ENCODE results near the gene IL20.
"Not testable (repeated sequence)": the region's sequence is repeated elsewhere in the genome, so short reads cannot be mapped to it uniquely, and the experiment has no call there.

The IL20 gene

DNA sequence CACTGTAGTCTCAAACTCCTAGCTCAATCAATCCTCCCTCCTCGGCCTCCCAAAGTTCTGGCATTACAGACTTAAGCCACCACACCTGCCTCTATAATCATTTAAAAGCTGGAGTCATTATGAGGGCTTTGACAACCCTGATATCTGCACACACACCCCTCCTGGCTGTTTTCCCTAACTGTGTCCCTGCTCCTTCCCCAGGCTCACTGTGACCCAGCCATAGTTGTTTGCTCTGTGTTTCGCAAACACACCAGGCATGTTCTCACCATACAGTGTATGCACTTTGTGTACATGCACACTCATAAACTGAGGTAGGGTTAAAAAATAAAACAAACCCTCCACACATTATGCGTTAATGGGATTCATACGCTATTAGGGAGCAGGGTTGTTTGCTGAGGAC lies 21.8 kb upstream of the IL20 start:
- no peak for DNase-seq

DNA sequence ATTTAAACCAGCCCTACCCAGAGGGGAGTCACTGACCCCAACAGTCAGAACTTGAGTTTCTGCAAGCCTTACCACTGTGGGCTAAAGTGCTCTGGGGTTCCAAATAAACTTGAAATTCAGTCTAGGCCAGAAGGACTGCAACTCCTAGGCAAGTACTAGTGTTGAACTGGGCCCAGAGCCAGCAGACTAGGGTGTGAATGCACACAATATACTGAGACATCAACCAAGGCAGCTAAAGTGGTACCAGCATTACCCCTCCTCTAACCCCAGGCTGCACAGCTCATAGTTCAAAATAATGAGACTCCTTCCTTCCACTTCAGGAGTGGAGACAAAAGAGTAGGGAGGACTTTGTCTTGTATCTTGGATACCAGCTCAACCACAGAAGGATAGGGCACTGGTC lies 18.9 kb upstream of the IL20 start:
- DNase-seq, result no peak

DNA sequence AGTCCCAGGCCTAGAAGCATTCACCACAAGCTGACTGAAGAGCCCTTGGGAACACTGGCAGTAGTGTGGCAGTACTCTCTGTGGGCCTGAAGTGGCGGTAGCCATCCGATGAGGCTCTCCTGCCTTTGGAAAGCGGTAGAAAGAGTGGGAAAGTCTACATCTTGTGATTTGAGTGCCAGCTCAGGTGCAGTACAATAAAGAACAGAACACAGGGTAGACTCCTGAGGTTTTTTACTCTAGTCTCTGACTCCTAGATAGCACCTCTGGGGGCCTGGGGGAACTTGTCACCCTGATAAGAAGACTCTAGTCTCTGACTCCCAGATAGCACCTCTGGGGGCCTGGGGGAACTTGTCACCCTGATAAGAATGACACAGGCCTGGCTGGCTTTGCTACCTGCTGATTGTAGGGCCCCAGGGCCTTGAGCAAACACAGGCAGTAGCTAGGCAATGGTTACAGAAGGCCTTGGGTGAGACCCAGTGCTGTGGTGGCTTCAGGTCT lies 18.0 kb upstream of the IL20 start:
- no peak for DNase-seq

DNA sequence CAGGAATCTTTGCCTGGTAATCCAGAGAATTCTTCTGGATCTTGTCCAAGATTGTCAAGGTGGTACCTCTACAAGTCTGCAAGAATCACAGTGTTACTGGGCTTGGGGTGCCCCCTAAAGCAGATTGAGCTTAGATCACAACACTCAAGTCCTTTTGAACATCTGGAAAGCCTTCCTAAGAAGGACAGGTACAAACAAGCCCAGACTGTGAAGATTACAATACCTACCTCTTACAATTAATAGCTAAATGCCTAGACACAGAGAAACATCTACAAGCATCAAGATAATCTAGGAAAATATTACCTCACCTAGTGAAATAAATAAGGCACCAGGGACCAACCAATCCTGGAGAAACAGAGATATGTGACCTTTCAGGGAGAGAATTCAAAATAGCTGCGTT lies 17.5 kb upstream of the IL20 start:
- DNase-seq, result no peak

DNA sequence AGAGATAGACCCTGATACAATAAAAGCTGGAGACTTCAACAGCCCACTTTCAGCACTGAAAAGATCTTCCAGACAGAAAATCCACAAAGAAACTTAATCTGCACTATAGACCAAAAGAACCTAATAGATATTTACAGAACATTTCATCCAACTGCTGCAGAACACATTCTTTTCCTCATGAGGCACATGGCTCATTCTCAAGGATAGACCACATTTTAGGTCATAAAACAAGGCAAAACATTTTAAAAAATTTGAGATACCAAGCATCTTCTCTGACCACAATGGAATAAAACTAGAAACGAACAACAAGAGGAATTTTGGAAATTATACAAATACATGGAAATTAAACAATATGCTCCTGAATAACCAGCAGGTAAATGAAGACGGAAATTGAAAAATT lies 15.0 kb upstream of the IL20 start:
- DNase-seq, result no peak

DNA sequence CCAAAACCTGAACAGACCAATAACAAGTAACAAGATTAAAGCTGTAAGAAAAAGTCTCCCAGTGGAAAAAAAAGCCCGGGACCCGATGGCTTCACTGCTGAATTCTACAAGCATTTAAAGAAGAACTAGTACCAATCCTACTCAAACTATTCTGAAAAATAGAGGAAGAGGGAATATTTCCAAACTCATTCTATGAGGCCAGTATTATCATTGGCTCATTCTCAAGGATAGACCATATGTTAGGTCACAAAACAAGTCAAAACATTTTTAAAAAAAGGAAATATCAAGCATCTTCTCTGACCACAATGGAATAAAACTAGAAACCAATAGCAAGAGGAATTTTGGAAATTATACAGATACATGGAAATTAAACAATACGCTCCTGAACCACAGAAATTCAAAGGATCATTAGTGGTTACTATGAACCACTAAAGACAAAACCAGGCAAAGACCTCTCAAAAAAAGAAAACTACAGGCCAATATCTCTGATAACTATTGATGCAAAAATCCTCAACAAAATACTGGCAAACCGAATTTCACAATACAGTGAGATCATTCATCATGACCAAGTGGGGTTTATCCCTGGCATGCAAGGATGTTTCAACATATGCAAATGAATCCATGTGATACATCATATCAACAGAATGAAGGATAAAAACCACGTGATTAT lies 13.9 kb upstream of the IL20 start:
- DNase-seq, result no peak

DNA sequence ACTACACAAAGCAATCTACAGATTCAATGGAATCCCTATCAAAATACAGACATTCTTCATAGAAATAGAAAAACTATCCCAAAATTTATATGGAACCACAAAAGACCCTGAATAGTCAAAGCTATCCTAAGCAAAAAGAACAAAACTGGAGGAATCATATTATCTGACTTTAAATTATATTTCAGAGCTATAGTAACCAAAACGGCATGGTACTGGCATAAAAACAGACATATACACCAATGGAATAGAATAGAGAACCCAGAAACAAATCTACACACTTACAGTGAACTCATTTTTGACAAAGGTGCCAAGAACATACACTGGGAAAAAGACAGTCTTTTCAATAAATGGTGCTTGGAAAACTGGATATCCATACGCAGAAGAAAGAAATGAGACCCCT lies 12.8 kb upstream of the IL20 start:
- DNase-seq, result not testable (repeated sequence)

DNA sequence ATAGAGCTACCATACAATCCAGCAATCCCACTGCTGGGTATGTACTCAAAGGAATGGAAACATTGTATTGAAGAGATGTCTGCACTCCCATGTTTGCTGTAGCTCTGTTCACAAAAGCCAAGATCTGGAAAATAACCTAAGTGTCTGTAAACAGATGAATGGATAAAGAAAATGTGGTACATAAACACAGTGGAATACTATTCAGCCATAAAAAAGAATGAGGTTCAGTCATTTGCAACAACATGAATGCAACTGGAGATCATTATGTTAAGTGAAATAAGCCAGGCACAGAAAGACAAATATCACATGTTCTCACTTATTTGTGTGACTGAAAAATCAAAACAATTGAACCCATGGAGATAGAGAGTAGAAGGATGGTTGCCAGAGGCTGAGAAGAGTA lies 11.7 kb upstream of the IL20 start:
- not testable (repeated sequence) for DNase-seq

DNA sequence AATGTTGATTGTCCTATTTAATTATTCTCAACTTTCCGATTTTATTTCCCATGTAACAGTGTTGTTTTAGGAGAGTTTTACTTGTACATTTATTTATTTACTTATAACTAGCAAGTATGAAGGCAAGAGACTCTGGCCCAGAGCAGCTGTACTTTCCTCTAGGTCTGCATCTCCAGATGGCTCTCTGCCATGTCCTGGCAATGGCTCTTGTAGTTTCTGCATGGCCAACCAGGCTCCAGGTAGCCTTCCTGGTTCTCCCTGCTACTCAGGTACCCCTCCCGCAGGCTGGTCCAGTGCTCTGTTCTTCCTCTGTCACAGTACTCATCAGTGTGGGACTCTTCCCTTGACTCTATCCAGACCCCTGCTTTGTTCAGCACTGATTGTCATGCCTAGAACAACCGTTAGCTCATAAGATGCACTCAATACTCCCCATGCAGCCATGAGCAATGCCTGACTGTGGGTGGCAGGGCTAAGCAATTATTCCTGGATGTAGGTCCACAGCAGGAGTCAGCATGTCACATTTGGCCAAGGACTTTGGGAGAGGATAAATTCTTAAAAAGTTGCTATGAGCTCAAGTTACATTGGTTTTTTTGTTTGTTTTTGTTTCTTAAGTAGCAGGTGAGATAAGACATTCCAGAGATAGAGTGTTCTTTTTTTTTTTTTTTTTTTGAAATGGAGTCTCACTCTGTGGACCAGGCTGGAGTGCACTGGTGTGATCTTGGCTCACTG lies 10.9 kb upstream of the IL20 start:
- DNase-seq, result peak; percentile 15

DNA sequence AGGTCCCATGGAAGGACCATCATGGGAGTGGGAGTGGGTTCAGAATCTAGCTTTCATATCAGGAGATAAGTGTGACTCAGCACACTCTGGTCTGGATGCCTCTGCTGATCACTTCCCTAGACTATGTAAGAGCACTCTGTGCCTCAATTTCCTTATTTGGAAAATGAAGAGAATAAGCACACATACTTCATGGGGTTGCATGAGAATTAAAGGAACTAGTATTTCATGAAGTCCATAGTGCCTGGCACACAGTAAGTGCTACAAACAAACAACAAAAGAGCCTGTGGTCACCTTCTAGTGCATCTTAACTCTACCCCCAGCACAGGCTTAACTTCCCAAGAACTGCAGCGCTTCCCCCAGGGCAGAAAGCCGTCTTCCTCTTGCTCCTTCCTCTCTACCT lies 9.6 kb upstream of the IL20 start:
- DNase-seq, result no peak

DNA sequence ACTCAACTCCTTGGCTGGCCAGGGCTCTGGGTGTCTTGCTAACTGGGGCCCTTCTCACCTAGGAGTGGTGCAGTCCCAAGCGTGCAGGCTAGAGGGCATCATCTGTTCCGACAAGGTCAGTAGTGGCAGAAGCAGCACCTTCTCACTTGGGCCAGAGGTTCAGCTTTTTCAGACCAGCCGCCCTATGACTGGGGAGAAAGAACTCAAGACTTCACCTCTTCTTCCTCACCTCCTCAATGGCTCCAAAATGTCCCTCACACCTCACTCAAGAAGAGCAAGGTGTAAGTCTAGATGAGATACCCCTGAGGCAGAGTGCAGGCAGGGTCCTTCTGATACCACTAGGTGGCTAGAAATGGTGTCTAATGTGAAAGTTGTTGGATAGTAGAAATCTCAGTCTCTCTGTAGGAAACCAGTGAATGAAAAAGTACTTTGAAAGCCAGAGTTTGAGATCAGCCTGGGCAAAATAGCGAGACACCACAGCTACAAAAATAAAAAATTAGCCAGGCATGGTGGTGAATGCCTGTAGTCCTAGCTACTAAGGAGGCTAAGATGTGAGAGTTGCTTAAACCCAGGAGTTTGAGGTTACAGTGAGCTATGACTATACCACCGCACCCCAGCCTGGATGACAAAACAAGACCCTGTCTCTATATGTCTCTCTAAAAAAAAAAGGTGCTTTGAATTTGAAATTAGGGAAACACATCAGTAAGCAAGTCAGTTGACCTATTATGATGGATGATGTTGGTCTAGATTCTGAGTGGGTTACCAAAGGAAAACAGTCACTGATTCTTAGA lies 8.6 kb upstream of the IL20 start:
- no peak for DNase-seq

DNA sequence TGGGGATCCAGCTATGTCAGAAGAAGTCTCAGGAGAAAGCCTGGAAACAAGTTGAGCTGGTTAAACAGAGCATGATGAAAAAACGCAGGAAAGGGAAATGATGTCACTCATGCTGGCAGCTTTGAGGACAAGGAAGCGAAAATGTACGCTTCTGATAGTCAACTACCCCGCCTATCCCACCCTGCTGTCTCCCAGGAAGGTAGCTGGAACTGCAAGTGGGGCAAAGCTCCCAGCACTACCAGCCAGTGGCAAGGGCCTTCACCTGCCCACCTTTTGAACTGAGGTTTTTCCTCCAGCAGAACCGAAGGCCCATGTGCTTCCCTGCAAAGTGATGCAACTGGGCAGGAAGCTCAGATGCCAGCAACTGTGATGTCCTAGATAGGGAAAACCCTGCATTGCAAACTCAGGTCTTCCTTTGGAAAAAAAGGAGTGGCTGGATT lies 6.3 kb upstream of the IL20 start:
- DNase-seq, result no peak

DNA sequence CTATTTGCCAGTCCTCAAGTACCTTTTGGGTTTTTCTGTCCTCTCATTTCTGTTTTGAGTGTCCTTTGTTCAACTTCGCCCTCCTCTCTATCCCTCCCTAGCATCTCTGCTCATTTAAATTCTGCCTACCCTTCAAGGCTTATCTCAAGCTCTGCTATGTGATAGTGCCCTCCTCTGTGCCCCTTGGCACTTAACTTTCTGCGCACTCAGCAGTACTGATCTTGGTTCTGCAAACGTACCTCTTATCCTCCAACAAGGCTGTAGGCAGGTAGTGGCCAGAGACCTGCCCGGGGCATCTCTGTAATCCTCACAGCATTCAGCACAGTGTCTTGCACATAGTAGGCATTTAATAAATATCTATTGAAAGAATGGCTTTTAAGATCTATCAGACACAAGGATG lies 5.3 kb upstream of the IL20 start:
- no peak for DNase-seq

DNA sequence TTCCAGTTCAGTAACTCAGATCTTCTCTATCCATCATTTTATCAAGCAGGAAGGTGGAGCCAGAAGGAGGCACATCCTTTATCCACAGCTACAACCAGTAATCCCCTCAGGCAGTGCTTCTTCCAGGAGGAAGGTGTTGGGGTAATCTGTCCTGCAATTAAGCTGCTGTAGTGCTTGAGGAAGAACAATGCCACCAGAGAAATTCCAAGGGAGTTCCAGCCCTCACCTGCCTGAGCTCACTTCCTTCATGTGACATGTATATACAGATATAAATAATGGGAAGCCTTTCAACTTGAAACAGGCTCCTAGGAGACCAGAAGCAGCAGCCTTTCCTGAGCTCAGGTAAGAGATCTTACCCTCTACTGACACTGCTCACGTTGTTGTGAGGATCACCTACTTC lies 2.2 kb upstream of the IL20 start:
- no peak for DNase-seq

DNA sequence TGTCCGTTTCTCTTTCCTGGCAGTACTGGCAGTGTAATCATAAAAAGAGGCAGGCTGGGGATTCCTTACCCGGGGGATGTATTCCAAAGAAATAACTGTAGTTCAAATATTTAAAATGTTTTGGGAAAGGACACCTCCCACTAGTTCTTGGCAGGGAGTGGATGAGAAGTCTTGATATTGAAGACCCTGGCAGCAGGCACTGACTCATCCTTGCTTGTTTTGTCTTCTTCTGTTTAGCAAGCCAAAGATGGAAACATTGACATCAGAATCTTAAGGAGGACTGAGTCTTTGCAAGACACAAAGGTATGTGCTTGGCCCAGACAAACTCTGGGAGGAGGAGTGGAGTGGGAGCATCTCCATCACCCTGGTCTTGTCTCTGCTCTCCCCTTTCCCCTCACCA lies 639 bp downstream of the IL20 start:
- DNase-seq, result no peak

DNA sequence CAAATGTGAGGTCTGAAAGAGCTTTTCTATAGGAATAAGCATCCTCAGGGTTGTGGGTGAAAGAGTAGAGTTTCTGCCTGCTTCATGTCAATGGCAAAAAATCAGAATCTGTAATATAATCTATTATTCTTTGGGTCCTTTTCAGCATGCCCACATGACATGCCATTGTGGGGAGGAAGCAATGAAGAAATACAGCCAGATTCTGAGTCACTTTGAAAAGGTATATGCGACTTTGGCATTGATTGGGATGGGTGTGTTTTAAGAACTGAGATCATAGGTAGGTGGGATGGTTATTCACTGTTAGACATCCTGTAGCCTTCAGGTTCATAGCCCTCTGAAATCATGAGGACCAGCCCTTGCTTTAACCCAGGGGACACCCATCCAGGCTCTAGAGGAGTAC lies 1.8 kb downstream of the IL20 start:
- no peak for DNase-seq

DNA sequence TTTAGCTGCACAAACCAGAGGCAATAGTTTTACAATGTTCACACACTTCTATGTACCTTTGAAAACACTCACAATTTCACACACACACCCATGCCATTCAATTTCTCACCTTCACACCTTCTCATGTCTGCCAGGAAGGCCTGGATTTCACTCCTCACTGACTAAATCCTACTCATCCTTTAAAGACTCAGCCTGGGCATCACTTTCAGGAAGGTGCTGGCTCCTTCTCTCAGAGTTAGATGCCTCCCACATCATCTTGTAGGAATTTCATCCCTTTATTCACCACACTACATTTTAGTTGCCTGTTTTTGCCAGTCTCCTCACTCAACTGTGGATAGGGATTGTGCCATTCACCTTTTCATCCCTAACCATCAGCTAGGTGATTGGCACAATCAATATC lies 2.3 kb downstream of the IL20 start:
- DNase-seq, result no peak

DNA sequence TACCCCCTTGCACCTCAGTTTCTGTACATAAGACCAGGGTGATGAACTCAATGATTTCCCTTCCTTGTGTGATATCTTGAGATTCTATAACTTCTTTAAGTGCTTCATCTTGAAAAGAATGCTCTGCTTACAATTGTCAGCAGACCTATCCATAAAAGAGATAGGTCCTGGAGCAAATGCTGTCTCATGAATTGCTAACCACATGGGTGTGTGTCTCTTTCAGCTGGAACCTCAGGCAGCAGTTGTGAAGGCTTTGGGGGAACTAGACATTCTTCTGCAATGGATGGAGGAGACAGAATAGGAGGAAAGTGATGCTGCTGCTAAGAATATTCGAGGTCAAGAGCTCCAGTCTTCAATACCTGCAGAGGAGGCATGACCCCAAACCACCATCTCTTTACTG lies 2.8 kb downstream of the IL20 start:
- DNase-seq, result no peak

DNA sequence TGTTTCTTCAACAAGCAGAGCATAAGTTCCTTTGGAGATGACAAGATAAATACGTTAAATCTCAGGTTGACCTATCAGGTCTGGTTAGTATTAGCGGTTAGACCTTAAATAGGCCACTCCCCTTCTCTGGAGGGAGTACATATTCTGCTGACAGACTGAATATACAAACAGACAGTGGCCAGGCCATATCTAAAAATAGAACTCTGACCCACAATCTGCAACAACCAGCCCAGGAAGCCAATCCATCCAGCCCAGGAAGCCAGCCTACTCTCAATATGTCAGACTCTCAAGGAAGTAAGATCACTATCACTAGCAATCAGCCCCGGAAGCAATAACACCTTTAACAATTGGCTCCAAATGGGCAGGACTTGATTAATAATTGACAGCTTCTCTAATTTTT lies 6.7 kb downstream of the IL20 start:
- no peak for DNase-seq

DNA sequence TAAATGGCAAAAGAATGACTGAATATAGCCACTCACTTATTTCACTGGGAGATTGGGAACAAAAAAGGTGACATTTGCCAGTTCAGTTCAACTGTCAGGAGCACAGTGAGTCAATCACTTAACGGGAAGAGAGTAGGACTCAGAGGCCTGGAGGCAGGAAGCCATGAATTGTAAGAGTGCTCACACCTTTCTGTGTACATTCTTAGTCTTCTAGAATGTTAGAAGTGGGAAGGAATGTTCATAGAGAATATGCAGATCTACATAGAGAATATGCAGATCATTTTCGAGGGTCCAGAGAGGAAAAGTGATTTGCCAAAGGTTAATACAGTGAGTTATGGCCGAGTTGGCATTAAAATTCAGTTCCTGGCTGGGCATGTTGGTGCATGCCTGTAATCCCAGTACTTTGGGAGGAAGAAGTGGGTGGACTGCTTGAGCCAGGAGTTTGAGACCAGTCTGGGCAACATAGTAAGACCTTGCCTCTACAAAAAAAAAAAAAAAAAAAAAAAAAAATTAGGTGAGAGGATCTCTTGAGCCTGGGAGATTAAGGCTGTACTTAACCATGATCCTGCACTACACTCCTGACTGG lies 8.3 kb downstream of the IL20 start:
- DNase-seq, result no peak

DNA sequence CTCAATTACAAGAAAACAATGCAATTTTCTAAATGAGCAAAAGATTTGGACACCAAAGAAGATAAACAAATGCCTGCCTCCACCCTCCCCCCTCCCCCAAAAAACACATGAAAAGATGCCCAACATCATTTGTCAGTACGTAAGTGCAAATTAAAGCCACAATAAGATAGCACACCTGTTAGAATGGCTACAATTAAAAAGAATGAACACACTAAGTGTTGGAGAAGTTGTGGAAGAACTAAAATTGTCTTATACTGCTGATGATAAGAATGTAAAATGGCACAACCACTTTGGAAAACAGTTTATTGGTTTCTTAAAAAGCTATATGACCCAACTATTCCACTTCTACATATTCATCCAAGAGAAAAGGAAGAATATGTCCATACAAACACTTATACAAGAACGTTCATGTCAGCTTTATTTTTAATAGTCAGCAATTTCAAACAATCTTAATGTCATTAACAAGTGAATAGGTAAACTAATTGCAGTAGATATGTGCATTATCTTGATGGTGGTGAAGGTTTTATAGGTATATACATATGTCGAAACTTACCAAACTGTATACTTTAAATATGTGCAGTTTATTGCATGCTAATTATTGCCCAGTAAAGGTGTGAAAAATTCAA lies 10.4 kb downstream of the IL20 start:
- no peak for DNase-seq

DNA sequence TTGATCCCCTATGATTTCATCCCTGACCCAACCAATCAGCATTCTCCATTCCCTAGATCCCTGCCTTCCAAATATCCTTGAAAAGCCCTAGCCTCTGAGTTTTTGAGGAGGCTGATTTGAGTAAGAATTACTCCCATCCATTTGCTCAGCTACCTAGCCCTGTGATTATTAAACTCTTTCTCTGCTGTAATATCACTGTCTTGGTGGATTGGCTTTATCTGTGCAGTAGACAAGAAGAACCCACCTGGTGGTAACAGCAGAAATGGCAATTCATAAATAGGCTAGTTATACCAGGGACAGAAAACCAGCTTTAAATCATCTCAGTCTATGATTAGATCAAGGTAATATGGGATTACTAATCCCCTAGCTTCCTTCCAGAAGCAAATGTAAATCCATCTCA lies 13.0 kb downstream of the IL20 start:
- DNase-seq, result no peak

DNA sequence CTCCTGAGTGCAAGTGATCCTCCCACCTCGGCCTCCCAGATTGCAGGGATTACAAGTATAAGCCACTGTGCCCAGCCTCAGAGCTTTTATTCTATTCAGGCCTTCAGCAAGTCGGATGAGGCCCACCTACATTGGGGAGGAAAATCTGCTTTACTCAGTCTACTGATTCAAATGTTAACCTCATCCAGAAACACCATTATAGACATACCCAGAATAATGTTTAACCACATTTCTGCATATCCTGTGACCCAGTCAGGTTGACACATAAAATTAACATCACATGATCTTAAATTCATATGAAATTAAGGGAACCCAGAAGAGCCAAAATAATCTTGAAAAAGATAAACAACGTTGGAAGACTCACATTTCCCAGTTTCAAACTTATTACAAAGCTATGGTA lies 14.9 kb downstream of the IL20 start:
- DNase-seq, result no peak

All from NCI-H1092 treated with DMSO at 0.1 percent for 48 hours (cell line).